KOPT-K1 (cell line): Measurements from ENCODE around the gene RPL18A.

Source experiments
- H3K27ac ChIP-seq: fragments of 200-600 bp; sonication (generic); 2 replicates; pipeline ENCODE4 v1.5.1; 2016; ENCODE audit warnings: antibody characterized with exemption, mild to moderate bottlenecking, low read depth, low read length; ENCODE audit not compliant: poor library complexity, severe bottlenecking
- H3K36me3 ChIP-seq: fragments of 200-600 bp; sonication (generic); 2 replicates; pipeline ENCODE4 v1.5.1; 2017; ENCODE audit warnings: antibody characterized with exemption, mild to moderate bottlenecking, low read length, moderate library complexity; ENCODE audit not compliant: insufficient read depth
- H3K9me3 ChIP-seq: fragments of 200-600 bp; sonication (generic); 2 replicates; pipeline ENCODE4 v1.5.1; 2017; ENCODE audit warnings: antibody characterized with exemption, low read length, mild to moderate bottlenecking; ENCODE audit not compliant: insufficient read depth, poor library complexity, severe bottlenecking

Gene RPL18A

DNA sequence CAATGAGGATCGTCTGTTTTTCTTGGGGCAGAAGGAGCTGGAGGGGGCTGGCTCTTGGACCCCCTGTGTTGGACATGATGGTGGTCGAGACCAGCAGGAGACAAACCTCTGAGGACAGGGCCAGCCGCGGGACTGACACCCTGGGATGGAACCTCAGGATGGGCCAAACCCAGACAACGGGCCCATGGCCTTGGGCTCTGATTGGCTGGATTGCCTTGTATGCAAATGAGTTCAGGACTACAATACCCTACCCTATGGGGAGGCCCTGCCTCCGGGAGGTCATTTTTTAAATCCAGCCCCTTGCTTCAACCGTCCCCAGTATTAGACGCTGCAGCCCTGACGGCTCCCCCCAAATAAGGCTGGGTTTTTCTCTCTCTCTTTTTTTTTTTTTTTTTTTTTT, 34.1 kb downstream of the RPL18A start:
- Histone ChIP-seq H3K9me3 (no peaks in the 10 kb centered on the region), H3K36me3 (no peaks in the 10 kb centered on the region), H3K27ac (no peak overlapping the region)

DNA sequence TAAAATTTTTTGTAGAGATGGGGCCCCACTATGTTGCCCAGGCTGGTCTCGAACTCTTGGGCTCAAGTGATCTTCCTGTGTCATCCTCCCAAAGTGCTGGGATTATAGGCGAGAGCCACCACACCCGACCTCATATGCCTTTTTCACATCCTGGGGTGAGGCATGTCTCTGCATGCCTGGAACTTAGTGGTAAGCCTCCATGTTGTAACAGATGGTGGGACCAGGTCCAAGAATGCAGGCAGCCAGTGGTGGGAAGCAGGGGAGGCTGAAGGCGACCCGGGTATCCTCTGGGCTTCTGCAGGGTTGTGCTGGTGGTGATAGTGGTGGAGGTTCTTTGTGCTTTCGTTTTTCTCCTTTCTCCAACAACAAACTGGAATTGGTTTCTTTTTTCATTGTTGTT, 43.0 kb downstream of the RPL18A start:
- no peaks in the 10 kb centered on the region for H3K36me3 ChIP-seq
- H3K27ac ChIP-seq = no peak overlapping the region
- peaks cover 15% of the 10 kb centered on the region for H3K9me3 ChIP-seq

DNA sequence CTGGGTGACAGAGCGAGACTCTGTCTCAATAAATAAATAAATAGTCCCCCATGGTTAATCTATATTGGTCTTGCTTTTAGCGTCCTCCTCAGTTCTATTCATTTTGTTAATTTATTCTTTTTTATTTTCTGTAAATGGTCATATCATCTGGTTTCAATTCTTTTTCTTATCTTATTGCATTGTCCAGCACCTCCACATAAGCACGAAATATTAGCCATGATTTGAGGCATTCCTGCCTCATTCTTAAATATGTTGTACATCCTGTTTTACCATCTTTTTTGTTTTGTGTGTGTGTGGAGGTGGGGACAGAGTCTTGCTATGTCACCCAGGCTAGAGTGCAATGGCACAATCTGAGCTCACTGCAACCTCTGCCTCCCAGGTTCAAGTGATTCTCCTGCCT, 48.5 kb downstream of the RPL18A start:
- Histone ChIP-seq H3K27ac (no peak overlapping the region), H3K9me3 (peaks cover 19% of the 10 kb centered on the region), H3K36me3 (no peaks in the 10 kb centered on the region)

DNA sequence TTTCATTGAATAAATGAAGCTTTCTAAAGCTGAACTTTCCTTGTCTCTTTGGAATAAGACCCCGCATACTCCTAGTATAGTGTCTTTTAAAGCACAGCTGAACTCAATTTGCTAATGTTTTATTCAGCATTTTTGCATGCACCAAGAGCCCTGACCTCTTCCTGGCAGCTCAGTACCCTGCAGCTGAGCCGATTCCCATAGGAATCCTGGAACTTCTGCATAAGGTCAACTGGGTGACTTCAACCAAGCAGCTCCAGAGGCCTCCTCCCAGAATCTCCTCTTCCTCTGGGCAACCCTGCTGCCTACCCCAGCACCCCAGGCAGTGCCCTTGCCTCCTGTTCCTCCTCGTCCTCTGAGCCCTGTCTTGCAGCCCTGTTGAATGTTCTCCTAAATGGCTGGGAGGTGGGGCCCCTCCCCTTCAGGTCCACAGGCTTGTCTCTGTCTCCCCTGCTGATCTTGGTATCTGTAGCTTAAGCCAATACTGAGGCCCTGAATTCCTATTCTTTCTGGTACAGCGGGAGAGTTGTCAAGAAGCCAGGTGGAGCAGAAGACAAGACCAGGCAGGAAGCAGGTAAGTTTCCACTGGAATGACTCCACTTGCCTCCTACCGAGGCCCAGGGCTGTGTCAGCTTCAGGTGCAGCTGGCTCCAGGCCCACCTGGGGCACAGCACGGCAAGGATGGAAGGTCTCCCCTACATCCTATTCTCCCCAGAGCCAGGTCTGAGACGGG, 49.5 kb downstream of the RPL18A start:
- peaks cover 29% of the 10 kb centered on the region for H3K9me3 ChIP-seq
- H3K36me3 ChIP-seq = no peaks in the 10 kb centered on the region
- no peak overlapping the region for H3K27ac ChIP-seq

DNA sequence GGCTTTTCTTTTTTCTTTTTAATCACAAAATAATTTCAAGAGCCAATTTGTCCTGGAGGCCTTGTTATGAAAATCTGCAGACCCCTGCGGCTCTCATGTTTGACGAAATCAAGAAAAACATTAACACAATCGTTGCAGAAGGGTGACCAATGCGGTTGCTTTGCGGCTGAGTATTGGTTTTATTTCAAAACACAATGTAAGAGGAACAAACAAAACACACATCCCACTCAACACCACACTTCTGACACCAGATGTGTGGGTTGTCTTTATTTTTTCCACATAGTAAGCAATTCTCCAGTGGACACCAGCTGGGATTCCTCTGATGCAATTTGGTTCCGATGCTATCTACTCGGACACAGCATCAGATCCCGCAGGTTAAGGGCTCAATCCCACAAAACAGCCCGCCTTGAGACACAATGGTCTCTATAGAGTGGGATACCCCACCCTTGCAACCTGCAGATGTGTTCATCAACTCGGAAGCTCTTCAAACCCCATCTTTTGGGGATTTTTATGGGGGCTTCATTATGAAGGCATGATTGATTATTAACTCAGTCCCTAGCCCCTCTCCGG, 51.2 kb downstream of the RPL18A start:
- no peak overlapping the region for H3K27ac ChIP-seq

More for the DNA sequence above, 51.2 kb downstream of the RPL18A start:
- Histone ChIP-seq H3K36me3 (no peaks in the 10 kb centered on the region), H3K9me3 (peaks cover 29% of the 10 kb centered on the region)
